Measurements from ENCODE around the gene TSHZ3. TPM values are rescaled to one million over a fixed set of nuclear protein-coding genes. Genes with fewer than 3 reads are reported as not detected.

The TSHZ3 gene, protein sequence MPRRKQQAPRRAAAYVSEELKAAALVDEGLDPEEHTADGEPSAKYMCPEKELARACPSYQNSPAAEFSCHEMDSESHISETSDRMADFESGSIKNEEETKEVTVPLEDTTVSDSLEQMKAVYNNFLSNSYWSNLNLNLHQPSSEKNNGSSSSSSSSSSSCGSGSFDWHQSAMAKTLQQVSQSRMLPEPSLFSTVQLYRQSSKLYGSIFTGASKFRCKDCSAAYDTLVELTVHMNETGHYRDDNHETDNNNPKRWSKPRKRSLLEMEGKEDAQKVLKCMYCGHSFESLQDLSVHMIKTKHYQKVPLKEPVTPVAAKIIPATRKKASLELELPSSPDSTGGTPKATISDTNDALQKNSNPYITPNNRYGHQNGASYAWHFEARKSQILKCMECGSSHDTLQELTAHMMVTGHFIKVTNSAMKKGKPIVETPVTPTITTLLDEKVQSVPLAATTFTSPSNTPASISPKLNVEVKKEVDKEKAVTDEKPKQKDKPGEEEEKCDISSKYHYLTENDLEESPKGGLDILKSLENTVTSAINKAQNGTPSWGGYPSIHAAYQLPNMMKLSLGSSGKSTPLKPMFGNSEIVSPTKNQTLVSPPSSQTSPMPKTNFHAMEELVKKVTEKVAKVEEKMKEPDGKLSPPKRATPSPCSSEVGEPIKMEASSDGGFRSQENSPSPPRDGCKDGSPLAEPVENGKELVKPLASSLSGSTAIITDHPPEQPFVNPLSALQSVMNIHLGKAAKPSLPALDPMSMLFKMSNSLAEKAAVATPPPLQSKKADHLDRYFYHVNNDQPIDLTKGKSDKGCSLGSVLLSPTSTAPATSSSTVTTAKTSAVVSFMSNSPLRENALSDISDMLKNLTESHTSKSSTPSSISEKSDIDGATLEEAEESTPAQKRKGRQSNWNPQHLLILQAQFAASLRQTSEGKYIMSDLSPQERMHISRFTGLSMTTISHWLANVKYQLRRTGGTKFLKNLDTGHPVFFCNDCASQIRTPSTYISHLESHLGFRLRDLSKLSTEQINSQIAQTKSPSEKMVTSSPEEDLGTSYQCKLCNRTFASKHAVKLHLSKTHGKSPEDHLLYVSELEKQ
- polyA plus RNA-seq = 1 to 10 TPM in 2 of 3 donors, under 1 TPM in 1; 0.74 to 3.5 (median 1.5) TPM

DNA sequence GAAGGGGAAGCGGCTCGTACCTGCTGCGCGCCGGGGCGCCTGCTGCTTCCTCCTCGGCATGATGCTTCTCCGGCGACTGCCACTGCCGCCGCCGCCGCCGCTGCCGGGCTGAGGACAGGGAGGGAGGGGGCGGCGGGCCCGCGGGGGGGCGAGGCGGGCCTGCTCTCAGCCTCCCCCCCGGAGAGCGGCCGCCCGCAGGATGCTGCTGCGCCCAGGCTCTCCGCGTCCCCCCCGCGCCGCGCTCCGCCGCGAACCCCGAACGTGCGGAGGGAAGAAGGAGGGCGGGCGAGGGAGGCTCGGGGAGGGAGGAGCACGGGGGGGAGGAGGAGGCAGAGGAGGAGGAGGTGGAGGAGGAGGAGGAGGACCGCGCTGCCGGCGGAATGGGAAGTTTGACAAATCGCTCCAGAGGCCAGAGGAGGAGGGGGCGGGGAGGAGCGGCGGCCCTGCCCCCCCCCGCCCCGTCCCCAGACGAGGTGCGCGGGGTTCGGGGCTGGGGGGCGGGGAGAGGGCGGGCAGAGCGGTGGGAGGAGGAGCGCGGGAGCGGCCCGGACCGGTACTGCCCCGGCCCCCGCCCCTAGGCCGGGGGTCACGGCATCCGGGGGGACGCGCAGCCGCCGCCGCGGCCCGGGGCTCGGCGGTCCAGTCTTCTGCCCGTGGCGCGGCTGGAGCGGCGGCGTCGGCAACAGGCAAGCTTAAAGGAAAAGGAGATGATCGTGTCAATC is at the start of gene TSHZ3:
TSHZ3 (minus strand) TSS at position 277 of the 722 bp plus-strand sequence; CDS start at position 60, 217 bp downstream.
- Mint-ChIP-seq H3K4me3 (peak within 1 kb of the TSS; percentile 81 to 90 (median 86)), H3K27ac (no peak within 1 kb of the TSS), H3K4me1 (peaks cover 42% of the 10 kb centered on the region in 2 donors), H3K9me3 (peaks cover 0 to 5% (median 0%) of the 10 kb centered on the region in 6 donors), H3K36me3 (no peaks in the 10 kb centered on the region), H3K27me3 (ENCODE audit: low read depth in 3 of 3) (peaks cover 30 to 33% (median 33%) of the 10 kb centered on the region in 3 donors)
- DNase-seq = peak in 2 of 3 donors; percentile 51 to 56

DNA sequence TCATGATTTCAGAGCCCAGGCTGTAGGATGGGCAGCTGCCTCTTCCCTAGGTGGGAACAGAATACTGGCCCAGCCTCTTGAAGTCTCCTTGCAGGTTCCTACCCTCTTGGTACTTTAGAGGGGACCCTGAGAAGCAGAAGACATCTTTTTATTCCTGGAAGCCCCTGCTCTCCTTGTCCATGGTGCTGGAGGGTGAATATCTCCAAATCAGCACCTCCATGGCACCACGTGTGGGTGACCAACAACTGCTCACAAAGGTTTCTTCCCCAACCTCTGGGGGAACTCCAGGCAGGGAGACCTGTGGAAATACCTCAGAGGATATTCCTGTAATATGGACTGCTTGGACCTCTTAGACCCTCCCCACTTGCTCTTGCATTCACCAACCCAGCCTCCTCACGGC is 48.1 kb upstream of the TSHZ3 start:
- Mint-ChIP-seq H3K4me1 (no peaks in the 10 kb centered on the region), H3K4me3 (no peak overlapping the region), H3K27me3 (ENCODE audit: low read depth in 3 of 3) (peaks cover 0 to 11% (median 5%) of the 10 kb centered on the region in 3 donors), H3K36me3 (no peaks in the 10 kb centered on the region), H3K27ac (no peak overlapping the region), H3K9me3 (no peaks in the 10 kb centered on the region)
- no peak for DNase-seq

DNA sequence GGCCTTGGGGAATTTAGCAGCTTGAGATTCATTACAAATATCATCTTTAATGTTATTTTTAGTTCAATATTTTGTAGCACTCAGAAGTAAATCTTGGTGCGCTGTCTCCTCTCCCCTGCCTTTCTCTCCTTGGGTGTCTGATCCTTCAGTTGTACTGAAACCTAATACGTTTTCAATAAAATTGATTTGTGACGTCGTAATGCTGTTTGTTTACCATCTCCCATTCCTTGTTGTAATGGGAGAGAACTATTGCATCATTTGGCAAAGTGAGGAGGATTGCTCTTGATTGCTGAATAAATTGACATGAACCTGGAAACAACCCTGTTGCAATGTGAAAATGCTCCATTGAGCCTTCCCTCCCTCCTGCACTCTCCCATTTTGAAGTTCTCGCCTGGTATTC is 43.2 kb upstream of the TSHZ3 start:
- Mint-ChIP-seq H3K27me3 (ENCODE audit: low read depth in 3 of 3) (peaks cover 4 to 8% (median 4%) of the 10 kb centered on the region in 3 donors), H3K9me3 (no peaks in the 10 kb centered on the region), H3K27ac (no peak overlapping the region), H3K4me1 (no peaks in the 10 kb centered on the region), H3K36me3 (no peaks in the 10 kb centered on the region), H3K4me3 (no peak overlapping the region)
- DNase-seq = no peak

DNA sequence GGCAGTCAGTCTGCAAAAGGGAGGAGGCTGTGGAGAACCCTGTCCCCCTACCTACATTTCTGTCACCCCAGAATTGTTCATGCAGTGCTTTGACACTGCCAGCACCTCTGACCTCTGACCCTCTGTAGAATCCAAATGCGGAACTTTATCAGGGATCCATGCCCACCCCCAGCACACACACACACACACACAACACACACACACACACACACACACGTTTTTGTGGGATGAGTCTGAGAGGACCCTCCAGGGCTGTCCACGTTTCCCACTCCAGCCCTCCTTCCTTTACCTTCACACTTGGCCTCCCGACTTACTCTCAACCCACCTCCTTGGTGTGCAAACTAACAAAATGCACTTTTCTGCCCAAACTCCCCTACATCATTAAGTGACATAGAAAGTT is 42.3 kb upstream of the TSHZ3 start:
- H3K4me3 Mint-ChIP-seq = no peak overlapping the region
- H3K27ac Mint-ChIP-seq = no peak overlapping the region
- no peaks in the 10 kb centered on the region for H3K4me1 Mint-ChIP-seq
- no peaks in the 10 kb centered on the region for H3K9me3 Mint-ChIP-seq
- H3K27me3 Mint-ChIP-seq (ENCODE audit: low read depth in 3 of 3) = peaks cover 4 to 8% (median 4%) of the 10 kb centered on the region in 3 donors
- DNase-seq = no peak
- no peaks in the 10 kb centered on the region for H3K36me3 Mint-ChIP-seq

DNA sequence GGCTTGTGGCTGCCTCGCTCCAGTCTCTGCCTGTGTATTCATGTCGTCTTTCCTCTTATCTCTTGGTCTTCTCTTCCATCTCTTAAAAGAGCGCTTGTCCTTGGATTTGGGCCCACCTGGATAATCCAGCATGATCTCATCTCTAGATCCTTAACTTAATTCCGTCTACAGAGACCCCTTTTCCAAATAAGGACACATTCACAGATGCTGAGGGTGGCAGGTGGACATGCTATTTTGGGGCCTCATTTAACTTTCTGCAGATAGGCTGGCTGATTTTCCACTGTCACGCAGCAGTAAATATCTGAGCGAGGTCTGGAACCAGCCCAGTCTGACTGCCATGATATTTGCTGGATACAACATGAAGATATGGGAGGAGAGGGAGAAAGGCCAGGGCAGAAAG is 41.5 kb upstream of the TSHZ3 start:
- no peak for DNase-seq
- H3K27ac Mint-ChIP-seq = no peak overlapping the region
- no peaks in the 10 kb centered on the region for H3K36me3 Mint-ChIP-seq
- no peaks in the 10 kb centered on the region for H3K4me1 Mint-ChIP-seq
- H3K9me3 Mint-ChIP-seq = no peaks in the 10 kb centered on the region
- peaks cover 4 to 11% (median 9%) of the 10 kb centered on the region in 3 donors for H3K27me3 Mint-ChIP-seq (ENCODE audit: low read depth in 3 of 3)
- H3K4me3 Mint-ChIP-seq = no peak overlapping the region

DNA sequence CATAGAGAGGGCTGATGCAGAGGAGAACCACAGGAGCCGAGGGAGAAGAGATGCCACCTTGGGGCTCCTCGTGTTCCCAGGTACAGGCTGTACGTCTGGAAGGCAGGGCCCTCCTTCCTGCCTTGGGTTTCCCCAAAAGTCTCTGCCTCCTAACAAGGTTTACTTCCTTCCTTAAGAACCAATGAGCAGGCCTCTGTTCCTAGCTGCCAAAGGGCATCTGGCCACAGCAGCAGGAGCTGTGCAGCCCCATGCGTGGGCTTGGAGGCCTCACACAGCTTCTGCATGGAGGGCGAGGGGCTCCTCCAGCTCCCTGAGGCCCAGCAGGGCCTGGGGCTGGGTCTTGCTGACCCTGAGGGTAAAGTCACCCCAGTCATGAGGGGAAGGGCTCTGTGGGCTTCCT is 40.6 kb upstream of the TSHZ3 start:
- Mint-ChIP-seq H3K27ac (no peak overlapping the region), H3K27me3 (ENCODE audit: low read depth in 3 of 3) (peaks cover 4 to 10% (median 9%) of the 10 kb centered on the region in 3 donors), H3K36me3 (no peaks in the 10 kb centered on the region), H3K9me3 (no peaks in the 10 kb centered on the region), H3K4me1 (no peaks in the 10 kb centered on the region), H3K4me3 (no peak overlapping the region)
- DNase-seq = no peak

DNA sequence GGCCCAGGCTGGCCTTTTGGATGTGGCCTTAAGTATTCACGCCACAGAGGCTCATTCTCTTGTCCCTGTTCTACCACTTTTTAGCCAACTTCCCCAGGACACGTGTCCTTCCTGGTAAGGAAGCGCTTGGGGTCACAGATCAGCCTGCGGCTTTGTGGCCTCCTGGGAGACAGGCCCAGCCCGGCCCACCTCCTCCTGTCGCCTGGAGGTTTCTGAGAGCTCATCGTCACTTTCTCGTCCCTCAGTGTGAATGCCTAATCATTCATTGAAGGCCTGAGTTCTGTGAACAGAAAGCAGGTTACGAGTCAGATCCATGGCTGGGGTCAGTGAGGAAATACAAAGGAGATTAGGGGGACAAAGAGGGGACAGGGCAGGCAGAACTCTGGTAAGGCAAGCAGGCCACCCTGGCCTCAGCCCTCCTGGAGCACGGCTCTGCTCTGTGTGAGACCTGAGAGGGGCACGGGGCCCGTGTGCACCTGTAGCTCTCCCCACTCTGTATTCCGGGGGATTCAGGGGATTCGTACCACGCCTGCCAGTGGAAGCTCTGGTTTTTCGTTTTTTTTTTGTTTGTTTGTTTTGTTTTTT is 38.6 kb upstream of the TSHZ3 start:
- peaks cover 4 to 9% (median 5%) of the 10 kb centered on the region in 3 donors for H3K27me3 Mint-ChIP-seq (ENCODE audit: low read depth in 3 of 3)
- H3K4me1 Mint-ChIP-seq = no peaks in the 10 kb centered on the region
- DNase-seq = no peak
- H3K9me3 Mint-ChIP-seq = no peaks in the 10 kb centered on the region
- no peak overlapping the region for H3K27ac Mint-ChIP-seq
- no peak overlapping the region for H3K4me3 Mint-ChIP-seq
- no peaks in the 10 kb centered on the region for H3K36me3 Mint-ChIP-seq

DNA sequence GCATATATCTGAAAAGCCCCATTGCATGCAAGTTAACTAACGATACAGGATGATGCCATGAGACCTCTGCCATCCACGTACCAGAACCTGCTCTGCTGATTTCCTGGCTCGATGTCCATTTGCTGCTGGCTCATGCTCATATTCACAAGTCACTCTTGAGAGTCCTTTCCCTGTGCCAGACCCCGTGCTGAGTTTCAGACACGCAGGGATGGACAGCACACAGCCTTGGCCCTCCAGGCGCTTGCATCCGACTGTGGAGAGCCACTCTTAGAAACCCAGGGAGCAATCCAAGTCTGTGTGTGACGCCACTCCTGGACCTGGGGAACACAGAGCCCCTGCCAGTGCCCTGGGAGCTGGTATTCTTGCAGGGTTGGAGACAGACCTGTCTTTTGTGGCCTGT is 37.6 kb upstream of the TSHZ3 start:
- no peak for DNase-seq
- peaks cover 1 to 10% (median 9%) of the 10 kb centered on the region in 3 donors for H3K27me3 Mint-ChIP-seq (ENCODE audit: low read depth in 3 of 3)
- no peaks in the 10 kb centered on the region for H3K36me3 Mint-ChIP-seq
- H3K9me3 Mint-ChIP-seq = no peaks in the 10 kb centered on the region
- no peaks in the 10 kb centered on the region for H3K4me1 Mint-ChIP-seq
- no peak overlapping the region for H3K4me3 Mint-ChIP-seq
- no peak overlapping the region for H3K27ac Mint-ChIP-seq

DNA sequence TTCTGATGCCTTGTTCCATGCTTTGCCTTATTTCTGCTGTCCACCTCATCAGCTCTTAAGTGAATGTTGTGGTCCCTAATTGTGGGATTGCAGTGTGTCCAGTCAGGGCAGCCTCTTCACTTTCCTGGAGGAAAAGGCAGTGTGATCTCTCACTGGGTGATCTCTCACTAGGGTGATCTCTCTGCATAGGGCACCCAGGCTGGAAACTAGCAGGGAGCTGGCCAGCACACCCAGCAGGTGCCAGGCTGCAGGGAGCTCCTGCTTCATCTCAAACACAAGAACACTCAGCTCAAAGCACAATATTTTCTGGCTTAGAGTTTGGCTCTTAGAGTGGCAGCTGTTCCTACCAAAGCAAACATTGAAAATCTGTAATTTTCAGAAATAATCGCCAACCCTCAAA is 36.5 kb upstream of the TSHZ3 start:
- DNase-seq = no peak
- no peak overlapping the region for H3K27ac Mint-ChIP-seq
- no peak overlapping the region for H3K4me3 Mint-ChIP-seq
- H3K4me1 Mint-ChIP-seq = no peaks in the 10 kb centered on the region
- H3K36me3 Mint-ChIP-seq = no peaks in the 10 kb centered on the region
- H3K27me3 Mint-ChIP-seq (ENCODE audit: low read depth in 3 of 3) = peaks cover 1 to 11% (median 11%) of the 10 kb centered on the region in 3 donors
- H3K9me3 Mint-ChIP-seq = no peaks in the 10 kb centered on the region

DNA sequence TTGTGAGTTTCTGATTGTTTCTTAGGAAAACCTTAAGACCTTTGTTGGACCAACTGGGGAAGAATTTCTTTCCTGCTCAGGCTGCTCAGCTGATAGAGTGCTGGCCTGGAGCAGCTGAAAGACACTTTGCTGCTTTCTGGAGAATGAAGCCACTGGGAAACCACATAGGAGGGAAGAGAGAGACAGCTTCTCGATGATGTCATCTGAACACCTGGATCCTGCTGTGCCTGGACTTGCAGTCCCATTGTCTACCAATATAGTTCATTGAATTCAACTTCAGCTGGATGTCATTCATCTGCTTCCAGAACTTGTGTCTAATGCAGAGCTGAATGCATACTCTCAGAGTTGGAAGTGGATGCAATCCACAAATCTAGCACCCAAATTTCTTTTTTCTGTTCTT is 34.3 kb upstream of the TSHZ3 start:
- DNase-seq = no peak
- Mint-ChIP-seq H3K4me3 (no peak overlapping the region), H3K4me1 (no peaks in the 10 kb centered on the region), H3K36me3 (no peaks in the 10 kb centered on the region), H3K27ac (no peak overlapping the region), H3K9me3 (no peaks in the 10 kb centered on the region), H3K27me3 (ENCODE audit: low read depth in 3 of 3) (peaks cover 1 to 17% (median 13%) of the 10 kb centered on the region in 3 donors)

DNA sequence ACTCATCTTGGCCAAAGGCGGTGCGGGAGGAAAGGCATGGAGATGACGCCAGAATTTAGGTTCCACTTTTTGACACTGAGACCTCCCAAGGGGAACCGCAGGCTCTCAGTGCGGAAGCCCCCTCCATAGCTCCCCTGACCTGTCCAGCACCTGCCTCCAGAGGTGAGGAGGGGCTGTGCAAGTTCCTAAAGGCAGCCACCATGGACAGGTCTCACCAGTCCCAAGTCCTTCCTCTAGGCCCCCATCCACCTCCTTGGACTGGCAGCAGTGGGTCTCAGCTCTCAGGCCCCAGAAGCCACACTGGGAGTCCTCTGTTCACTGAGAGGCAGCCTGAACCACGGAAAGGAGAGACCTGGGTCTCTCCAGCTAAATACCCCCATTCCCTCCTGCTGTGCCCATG is 31.6 kb upstream of the TSHZ3 start:
- Mint-ChIP-seq H3K36me3 (peaks cover 0 to 3% (median 0%) of the 10 kb centered on the region in 3 donors), H3K27me3 (ENCODE audit: low read depth in 3 of 3) (peaks cover 6 to 15% (median 13%) of the 10 kb centered on the region in 3 donors), H3K27ac (no peak overlapping the region), H3K4me3 (no peak overlapping the region), H3K9me3 (no peaks in the 10 kb centered on the region), H3K4me1 (no peaks in the 10 kb centered on the region)
- DNase-seq = no peak

DNA sequence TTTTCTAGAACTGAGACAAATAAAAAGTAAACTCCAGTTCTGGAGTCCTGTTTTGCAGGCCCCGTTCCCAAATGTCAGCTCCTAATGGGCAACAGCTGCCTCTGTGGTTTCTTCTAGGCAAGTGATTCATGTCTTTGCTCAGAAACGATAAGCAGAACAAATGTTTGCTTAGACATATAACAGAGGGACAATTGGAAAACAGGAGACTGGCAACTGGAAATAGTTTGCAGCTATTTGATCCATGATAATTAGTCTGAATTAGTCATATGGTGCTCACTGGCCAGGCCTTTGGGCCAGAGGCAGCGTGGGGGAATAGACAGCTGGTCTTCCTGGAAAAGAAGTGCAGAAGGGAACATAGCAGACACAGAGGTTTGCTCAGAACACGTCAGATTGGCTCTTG is 29.2 kb upstream of the TSHZ3 start:
- Mint-ChIP-seq H3K4me1 (peaks cover 0 to 1% of the 10 kb centered on the region in 2 donors), H3K4me3 (no peak overlapping the region), H3K27ac (no peak overlapping the region), H3K36me3 (peaks cover 0 to 10% (median 0%) of the 10 kb centered on the region in 3 donors), H3K9me3 (no peaks in the 10 kb centered on the region), H3K27me3 (ENCODE audit: low read depth in 3 of 3) (peaks cover 10 to 27% (median 17%) of the 10 kb centered on the region in 3 donors)
- no peak for DNase-seq

DNA sequence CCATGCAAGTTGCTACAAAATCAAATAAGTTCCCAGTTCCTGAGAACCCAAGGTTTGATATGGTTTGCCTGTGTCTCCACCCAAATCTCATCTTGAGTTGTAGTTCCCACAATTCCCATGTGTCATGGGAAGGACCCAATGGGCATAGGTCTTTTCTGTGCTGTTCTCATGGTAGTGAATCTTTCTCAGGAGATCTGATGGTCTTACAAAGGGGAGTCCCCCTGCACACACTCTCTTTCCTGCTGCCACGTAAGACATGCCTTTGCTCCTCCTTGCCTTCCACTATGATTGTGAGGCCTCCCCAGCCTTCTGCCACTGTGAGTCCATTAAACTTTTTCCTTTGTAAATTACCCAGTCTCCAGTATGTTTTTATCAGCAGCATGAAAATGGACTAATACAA is 28.5 kb upstream of the TSHZ3 start:
- Mint-ChIP-seq H3K4me3 (no peak overlapping the region), H3K4me1 (peaks cover 4 to 8% of the 10 kb centered on the region in 2 donors), H3K9me3 (no peaks in the 10 kb centered on the region), H3K27me3 (ENCODE audit: low read depth in 3 of 3) (peaks cover 10 to 31% (median 21%) of the 10 kb centered on the region in 3 donors), H3K36me3 (peaks cover 0 to 10% (median 0%) of the 10 kb centered on the region in 3 donors), H3K27ac (no peak overlapping the region)
- no peak for DNase-seq

Measured in immature natural killer cell (primary cell).